ENCODE measurements around the gene PLS1.
"Not testable (repeated sequence)": the region's sequence is repeated elsewhere in the genome, so short reads cannot be mapped to it uniquely, and the experiment has no call there.

The PLS1 gene

DNA sequence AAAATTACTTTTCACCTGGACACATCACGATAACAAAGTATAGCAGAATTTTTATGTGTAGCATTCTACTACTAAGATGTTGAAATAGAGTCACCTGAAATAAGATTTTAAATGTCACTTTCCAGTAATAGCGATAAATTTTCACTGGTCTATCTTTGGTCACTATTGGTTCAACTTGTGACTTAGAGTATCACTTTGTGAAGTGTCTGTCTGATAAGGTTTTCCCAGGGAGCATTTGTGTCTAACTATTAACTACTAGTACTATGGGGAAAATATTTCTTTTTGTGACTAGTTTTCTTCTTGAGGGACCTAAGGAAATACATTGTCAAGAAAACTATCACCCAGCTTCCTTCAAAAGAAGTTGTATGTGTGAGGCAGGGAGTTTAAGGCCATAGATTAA lies 138.6 kb downstream of the PLS1 start:
- no peaks in the 10 kb centered on the region for H3K27me3 ChIP-seq
- TF ChIP-seq, protein P1, sequence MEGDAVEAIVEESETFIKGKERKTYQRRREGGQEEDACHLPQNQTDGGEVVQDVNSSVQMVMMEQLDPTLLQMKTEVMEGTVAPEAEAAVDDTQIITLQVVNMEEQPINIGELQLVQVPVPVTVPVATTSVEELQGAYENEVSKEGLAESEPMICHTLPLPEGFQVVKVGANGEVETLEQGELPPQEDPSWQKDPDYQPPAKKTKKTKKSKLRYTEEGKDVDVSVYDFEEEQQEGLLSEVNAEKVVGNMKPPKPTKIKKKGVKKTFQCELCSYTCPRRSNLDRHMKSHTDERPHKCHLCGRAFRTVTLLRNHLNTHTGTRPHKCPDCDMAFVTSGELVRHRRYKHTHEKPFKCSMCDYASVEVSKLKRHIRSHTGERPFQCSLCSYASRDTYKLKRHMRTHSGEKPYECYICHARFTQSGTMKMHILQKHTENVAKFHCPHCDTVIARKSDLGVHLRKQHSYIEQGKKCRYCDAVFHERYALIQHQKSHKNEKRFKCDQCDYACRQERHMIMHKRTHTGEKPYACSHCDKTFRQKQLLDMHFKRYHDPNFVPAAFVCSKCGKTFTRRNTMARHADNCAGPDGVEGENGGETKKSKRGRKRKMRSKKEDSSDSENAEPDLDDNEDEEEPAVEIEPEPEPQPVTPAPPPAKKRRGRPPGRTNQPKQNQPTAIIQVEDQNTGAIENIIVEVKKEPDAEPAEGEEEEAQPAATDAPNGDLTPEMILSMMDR (IDR thresholded peaks at IDR 0.05; ENCODE audit: low read depth, low read length), result no peak
- peaks cover 6% of the 10 kb centered on the region for H3K4me1 ChIP-seq
- H3K36me3 ChIP-seq, result no peaks in the 10 kb centered on the region
- H3K9me3 ChIP-seq, result no peaks in the 10 kb centered on the region
- no peak for DNase-seq
- H3K4me3 ChIP-seq (ENCODE audit: low read depth, low read length), result no peak overlapping the region

DNA sequence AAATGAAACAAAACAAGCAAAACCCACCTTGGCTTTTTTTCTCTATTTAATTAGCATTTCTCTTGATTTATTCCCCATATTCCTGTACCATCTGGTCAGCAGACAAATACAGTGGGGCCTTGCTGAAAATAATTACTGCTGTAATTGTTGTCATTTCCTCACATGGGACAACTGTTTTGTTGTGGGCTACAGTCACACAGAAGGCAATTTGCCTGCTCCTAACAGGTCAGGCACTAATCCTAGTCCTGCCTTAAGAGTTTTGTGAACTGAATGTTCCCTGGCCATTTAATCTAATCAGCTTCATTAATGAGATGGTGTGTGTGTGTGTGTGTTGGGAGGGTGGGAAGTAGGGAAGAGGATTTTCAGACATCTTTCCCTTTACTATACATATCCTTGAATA lies 139.3 kb downstream of the PLS1 start:
- Histone ChIP-seq H3K4me1 (peaks cover 6% of the 10 kb centered on the region), H3K4me3 (ENCODE audit: low read depth, low read length) (no peak overlapping the region), H3K36me3 (no peaks in the 10 kb centered on the region), H3K9me3 (no peaks in the 10 kb centered on the region), H3K27me3 (no peaks in the 10 kb centered on the region)
- TF ChIP-seq, protein P1 (IDR thresholded peaks at IDR 0.05; ENCODE audit: low read depth, low read length), result no peak
- peak; percentile 18 for DNase-seq

DNA sequence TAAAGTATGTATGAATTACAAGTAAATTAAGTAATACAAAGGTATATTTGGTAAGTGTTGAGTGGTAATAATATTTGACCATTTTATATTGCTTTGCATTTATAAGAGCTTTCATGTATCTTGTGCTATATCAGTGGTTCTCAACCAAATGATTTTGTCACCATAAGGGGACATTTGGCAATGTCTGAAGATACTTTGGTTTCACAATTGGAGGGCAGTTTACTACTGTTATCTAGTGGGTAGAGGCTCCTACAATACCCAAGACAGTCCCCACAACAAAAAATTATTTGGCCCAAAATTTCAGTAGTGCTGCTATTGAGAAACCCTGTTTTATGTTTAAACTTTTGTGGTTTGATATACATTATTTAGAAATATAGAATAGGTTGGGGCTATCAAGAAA lies 142.2 kb downstream of the PLS1 start:
- TF ChIP-seq, protein P1 (IDR thresholded peaks at IDR 0.05; ENCODE audit: low read depth, low read length), result no peak

DNA sequence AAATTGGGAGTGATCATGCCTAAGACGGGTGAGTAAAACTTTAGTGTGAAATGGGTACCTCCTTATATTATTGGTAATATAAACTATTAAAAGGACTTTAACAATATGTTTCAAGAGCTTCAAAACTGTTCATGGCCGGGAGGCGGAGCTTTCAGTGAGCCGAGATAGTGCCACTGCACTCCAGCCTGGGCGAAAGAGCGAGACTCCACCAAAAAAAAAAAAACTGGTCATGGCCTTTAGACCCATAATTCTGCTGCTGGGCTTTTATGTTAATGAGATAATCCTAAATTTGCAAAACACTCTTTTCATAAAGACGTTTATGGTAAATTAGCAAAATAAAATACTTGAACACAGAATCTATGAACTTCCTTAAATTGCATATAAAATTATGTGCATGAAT lies 150.5 kb downstream of the PLS1 start:
- H3K4me1 ChIP-seq, result no peaks in the 10 kb centered on the region

More for the DNA sequence above, 142.2 kb downstream of the PLS1 start:
- Histone ChIP-seq H3K9me3 (no peaks in the 10 kb centered on the region), H3K4me3 (ENCODE audit: low read depth, low read length) (no peak overlapping the region), H3K27me3 (no peaks in the 10 kb centered on the region), H3K4me1 (peaks cover 6% of the 10 kb centered on the region), H3K36me3 (no peaks in the 10 kb centered on the region)
- DNase-seq, result no peak

DNA sequence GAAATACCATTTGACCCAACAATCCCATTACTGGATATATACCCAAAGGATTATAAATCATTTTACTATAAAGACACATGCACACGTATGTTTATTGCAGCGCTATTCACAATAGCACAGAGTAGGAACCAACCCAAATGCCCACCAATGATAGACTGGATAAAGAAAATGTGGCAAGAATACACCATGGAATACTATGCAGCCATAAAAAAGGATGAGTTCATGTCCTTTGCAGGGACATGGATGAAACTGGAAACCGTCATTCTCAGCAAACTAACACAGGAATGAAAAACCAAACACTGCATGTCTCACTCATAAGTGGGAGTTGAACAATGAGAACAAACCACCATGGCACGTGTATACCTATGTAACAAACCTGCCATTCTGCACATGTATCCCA lies 154.3 kb downstream of the PLS1 start:
- not testable (repeated sequence) for H3K36me3 ChIP-seq; DNase-seq; H3K27me3 ChIP-seq; H3K4me3 ChIP-seq (ENCODE audit: low read depth, low read length); H3K4me1 ChIP-seq; H3K9me3 ChIP-seq

More for the DNA sequence above, 150.5 kb downstream of the PLS1 start:
- TF ChIP-seq, protein P1 (IDR thresholded peaks at IDR 0.05; ENCODE audit: low read depth, low read length), result no peak
- no peak for DNase-seq
- no peak overlapping the region for H3K4me3 ChIP-seq (ENCODE audit: low read depth, low read length)
- no peaks in the 10 kb centered on the region for H3K9me3 ChIP-seq
- H3K36me3 ChIP-seq, result peaks cover 7% of the 10 kb centered on the region
- no peaks in the 10 kb centered on the region for H3K27me3 ChIP-seq

DNA sequence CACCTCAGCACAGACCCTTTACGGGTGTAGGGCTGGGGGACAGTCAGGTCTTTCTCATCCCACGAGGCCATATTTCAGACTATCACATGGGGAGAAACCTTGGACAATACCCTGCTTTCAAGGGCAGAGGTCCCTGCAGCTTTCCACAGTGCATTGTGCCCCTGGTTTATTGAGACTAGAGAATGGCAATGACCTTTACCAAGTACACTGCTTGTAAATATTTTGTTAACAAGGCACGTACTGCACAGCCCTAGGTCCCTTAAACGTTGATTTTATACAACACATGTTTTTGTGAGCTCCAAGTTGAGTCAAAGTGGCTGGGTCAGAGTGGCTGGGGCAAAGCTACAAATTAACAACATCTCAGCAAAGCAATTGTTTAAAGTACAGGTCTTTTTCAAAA lies 156.4 kb downstream of the PLS1 start:
- H3K27me3 ChIP-seq; H3K9me3 ChIP-seq; H3K4me1 ChIP-seq; H3K36me3 ChIP-seq; DNase-seq; H3K4me3 ChIP-seq (ENCODE audit: low read depth, low read length): not testable (repeated sequence)

DNA sequence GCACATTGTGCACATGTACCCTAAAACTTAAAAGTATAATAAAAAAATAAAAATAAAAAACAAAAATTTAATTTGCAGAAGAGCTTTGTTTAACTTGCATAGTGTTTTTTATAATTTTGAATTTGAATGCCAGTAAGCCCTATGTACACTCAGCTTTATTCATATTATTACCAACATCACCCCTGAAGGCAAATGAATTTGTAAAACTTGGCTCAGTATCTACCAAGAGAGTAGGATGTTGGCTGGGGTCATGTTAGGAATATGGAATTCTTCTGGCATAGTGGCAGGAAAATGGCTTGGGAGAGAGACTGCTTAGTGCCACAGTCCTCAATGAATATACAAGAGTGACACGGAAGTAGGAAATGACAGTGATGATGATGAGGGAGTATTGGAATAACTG lies 158.3 kb downstream of the PLS1 start:
- no peaks in the 10 kb centered on the region for H3K9me3 ChIP-seq
- peaks cover 4% of the 10 kb centered on the region for H3K36me3 ChIP-seq
- TF ChIP-seq, protein P1 (IDR thresholded peaks at IDR 0.05; ENCODE audit: low read depth, low read length), result no peak
- H3K4me3 ChIP-seq (ENCODE audit: low read depth, low read length), result no peak overlapping the region
- no peaks in the 10 kb centered on the region for H3K4me1 ChIP-seq
- no peaks in the 10 kb centered on the region for H3K27me3 ChIP-seq
- DNase-seq, result no peak
